ENCODE results near the gene DTNB.

Gene DTNB

DNA sequence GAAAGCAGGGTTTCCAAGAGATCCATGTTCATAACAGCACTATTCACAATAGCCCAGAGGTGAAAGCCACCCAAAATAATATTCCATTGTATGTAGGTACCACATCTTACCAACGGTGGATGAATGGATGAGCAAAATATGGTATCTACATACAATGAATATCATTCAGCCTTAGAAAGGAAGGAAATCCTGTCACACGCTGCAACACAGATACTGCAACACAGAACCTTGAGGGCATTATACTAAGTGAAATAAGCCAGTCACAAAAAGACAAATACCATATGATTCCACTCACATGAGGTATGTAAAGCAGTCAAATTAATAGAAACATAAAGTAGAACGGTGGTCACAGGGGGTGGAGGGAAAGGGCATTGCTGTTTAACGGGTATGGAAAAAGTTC, 155.7 kb downstream of the DTNB start:
- no peak for DNase-seq
- H3K9me3 Mint-ChIP-seq, result no peaks in the 10 kb centered on the region
- H3K4me3 Mint-ChIP-seq, result no peak overlapping the region
- no peaks in the 10 kb centered on the region for H3K27me3 Mint-ChIP-seq
- H3K27ac Mint-ChIP-seq, result no peak overlapping the region
- no peaks in the 10 kb centered on the region for H3K36me3 Mint-ChIP-seq (ENCODE audit: low read depth)
- peaks cover 24% of the 10 kb centered on the region for H3K4me1 Mint-ChIP-seq (ENCODE audit: low read depth)

DNA sequence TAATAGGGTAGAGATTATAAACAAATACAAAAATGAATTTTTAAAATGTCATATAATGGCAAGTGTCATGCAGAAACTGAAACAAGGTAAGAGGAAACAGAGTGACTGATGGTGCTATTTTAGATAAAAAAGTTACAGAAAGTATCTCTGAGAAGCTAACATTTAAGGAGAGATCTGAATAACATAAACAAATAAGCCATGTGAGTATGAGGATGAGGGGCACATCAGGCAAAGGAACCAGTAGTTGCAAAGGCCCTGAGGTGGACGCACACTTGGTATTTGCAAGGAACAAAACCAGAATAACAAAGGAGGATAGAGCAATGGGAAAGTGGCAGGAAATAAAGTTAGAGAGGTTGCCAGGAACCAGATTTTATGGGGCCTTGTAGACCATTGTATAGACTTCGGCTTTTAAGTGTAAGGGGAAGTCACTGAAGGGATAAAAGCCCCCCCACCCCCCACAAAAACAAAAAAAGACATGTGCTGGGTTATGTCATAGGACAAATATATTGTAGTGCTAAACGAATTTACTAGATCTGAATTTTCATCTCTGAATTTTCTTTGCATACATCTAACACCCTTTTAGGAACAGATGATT, 159.2 kb downstream of the DTNB start:
- H3K4me3 Mint-ChIP-seq, result no peak overlapping the region
- no peaks in the 10 kb centered on the region for H3K9me3 Mint-ChIP-seq
- no peak for DNase-seq
- no peaks in the 10 kb centered on the region for H3K36me3 Mint-ChIP-seq (ENCODE audit: low read depth)
- peak overlapping the region; percentile 67 for H3K27ac Mint-ChIP-seq
- H3K4me1 Mint-ChIP-seq (ENCODE audit: low read depth), result peaks cover 18% of the 10 kb centered on the region
- H3K27me3 Mint-ChIP-seq, result no peaks in the 10 kb centered on the region

DNA sequence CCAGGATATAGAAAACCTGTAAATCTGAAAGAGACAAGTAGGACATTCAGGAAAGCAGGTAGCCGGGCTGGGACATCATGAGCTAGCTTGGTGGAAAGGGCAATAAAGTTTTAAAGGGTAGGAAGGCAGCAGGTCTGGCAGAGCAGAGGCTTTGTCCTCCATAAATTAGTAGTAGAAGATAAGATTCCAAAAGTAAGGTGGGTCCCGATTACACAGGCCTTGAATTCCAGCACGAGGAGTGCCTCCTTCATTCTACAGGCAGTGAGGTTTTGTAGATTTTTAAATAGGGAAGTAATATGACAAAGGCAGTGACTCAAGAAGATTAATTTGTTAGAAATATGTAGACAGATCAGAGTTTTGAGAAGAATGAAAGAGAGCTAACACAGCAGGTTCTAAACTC, 160.7 kb downstream of the DTNB start:
- Mint-ChIP-seq H3K36me3 (ENCODE audit: low read depth) (no peaks in the 10 kb centered on the region), H3K27me3 (no peaks in the 10 kb centered on the region), H3K27ac (no peak overlapping the region), H3K4me1 (ENCODE audit: low read depth) (peaks cover 18% of the 10 kb centered on the region), H3K4me3 (no peak overlapping the region), H3K9me3 (no peaks in the 10 kb centered on the region)
- no peak for DNase-seq

DNA sequence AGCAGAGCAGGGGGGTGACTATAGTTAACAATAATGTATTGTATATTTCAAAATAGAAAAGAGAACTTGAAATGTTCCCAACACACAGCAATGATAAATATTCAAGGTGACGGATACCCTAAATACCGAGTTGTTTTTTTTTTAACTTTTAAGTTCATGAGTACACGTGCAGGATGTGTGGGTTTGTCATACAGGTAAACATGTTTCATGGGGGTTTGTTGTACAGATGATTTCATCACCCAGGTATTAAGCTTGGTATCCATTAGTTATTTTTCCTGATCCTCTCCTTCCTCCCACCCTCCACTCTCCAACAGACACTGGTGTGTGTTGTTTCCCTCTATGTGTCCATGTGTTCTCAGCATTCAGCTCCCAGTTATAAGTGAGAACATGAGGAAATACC, 167.2 kb downstream of the DTNB start:
- DNase-seq, result no peak
- Mint-ChIP-seq H3K27ac (no peak overlapping the region), H3K4me3 (no peak overlapping the region), H3K27me3 (no peaks in the 10 kb centered on the region), H3K36me3 (ENCODE audit: low read depth) (no peaks in the 10 kb centered on the region), H3K9me3 (no peaks in the 10 kb centered on the region), H3K4me1 (ENCODE audit: low read depth) (peaks cover 6% of the 10 kb centered on the region)

DNA sequence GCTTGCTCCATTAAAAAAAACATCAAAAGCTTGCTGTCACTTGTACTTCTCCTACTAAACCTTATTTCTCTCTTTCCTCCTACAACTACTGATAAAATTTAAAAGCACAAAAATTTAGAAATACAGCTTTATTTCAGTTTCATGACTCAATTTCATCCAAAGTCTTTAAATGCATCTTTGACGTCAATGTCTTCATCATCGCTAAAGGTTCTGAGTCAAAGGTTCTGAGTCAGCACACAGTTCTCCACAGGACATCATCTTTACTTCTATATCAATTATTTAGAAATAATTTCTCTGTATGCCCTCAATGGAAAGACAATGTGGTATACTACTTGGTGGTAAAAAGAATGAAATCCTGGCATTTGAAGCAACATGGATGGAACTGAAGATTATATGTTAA, 167.8 kb downstream of the DTNB start:
- Mint-ChIP-seq H3K36me3 (ENCODE audit: low read depth) (no peaks in the 10 kb centered on the region), H3K4me1 (ENCODE audit: low read depth) (peaks cover 6% of the 10 kb centered on the region), H3K4me3 (no peak overlapping the region), H3K27ac (no peak overlapping the region), H3K27me3 (no peaks in the 10 kb centered on the region), H3K9me3 (no peaks in the 10 kb centered on the region)
- DNase-seq, result no peak

DNA sequence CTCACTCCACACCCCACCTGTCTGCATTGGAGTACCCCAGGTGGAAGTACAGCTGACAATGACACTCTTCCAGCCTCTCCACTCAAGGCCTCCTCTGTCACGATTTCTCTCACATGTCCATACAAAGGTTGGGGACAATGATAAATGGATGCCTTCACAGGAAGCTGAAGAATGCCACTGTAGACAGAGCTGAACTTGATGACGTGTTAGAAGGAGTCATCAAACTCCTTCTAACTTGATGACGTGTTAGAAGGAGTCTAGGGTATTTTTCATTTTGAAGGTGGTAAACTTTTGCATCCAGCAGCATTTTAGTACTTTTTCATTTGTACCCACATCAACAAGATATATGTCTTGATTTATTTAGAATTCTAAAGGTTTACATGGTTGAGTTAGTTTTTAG, 168.2 kb downstream of the DTNB start:
- Mint-ChIP-seq H3K27me3 (no peaks in the 10 kb centered on the region), H3K27ac (no peak overlapping the region), H3K36me3 (ENCODE audit: low read depth) (no peaks in the 10 kb centered on the region), H3K4me1 (ENCODE audit: low read depth) (peaks cover 6% of the 10 kb centered on the region), H3K9me3 (no peaks in the 10 kb centered on the region), H3K4me3 (no peak overlapping the region)
- no peak for DNase-seq

DNA sequence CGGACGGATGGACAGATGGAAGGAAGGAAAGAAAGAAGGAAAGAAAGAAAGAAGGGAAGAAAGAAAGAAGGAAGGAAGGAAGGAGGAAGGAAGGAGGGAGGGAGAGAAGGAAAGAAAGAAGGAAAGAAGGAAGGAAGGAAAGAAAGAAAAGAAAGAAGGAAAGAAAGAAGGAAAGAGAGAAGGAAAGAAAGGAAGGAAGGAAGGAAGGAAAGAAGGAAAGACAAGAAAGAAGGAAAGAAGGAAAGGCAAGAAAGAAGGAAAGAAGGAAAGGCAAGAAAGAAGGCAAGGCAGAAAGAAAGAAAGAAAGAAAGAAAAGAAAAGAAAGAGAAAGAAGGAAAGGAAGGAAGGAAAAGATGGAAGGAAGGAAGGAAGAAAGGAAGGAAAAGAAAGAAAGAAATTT, 169.1 kb downstream of the DTNB start:
- H3K27me3 Mint-ChIP-seq, result no peaks in the 10 kb centered on the region
- no peaks in the 10 kb centered on the region for H3K36me3 Mint-ChIP-seq (ENCODE audit: low read depth)
- H3K27ac Mint-ChIP-seq, result no peak overlapping the region
- H3K4me3 Mint-ChIP-seq, result no peak overlapping the region
- H3K4me1 Mint-ChIP-seq (ENCODE audit: low read depth), result peaks cover 6% of the 10 kb centered on the region
- no peak for DNase-seq
- no peaks in the 10 kb centered on the region for H3K9me3 Mint-ChIP-seq

DNA sequence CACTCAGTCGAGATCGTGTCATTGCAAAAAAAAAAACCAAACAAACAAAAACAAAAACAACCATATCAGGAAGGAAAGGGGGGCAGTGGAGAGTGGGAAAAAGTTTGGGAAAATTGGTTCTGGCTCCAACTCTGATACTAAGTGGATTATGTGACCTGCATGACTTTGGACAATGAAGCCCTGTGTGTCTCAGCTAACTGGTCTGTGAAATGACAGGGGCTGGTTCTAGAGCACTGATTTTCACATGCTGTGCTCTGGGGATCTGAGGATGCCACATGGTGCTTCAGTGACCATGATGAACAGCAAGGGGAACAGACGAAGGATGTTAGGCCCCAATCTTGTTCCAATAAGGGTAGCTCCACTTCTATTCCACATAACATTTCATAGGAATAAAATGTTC, 174.2 kb downstream of the DTNB start:
- no peaks in the 10 kb centered on the region for H3K9me3 Mint-ChIP-seq
- no peak overlapping the region for H3K27ac Mint-ChIP-seq
- peaks cover 2% of the 10 kb centered on the region for H3K4me1 Mint-ChIP-seq (ENCODE audit: low read depth)
- H3K36me3 Mint-ChIP-seq (ENCODE audit: low read depth), result peaks cover 4% of the 10 kb centered on the region
- no peak overlapping the region for H3K4me3 Mint-ChIP-seq
- H3K27me3 Mint-ChIP-seq, result no peaks in the 10 kb centered on the region
- no peak for DNase-seq

DNA sequence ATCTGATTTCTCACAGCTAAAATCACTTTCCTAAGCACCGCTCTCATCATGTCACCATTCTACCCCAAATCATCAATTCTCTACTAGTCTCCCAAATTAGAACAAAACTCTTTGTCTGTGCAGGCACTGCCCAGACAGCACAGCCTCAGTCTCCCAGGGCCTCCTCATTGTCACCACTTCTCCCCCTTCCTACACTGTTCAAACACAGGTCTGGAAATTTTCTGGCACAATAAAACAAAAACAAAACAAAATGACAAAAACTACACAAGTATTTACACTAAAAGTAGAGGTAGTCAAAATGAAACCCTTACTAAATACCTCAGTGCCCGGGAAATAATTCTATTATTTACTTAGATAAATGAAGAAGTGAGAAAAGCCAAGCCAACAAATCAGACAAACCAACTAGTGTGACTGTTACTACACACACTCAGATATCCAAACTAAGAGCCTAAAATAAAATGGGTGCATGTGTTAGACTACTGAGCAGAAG, 175.4 kb downstream of the DTNB start:
- peaks cover 2% of the 10 kb centered on the region for H3K4me1 Mint-ChIP-seq (ENCODE audit: low read depth)
- H3K36me3 Mint-ChIP-seq (ENCODE audit: low read depth), result peaks cover 4% of the 10 kb centered on the region
- no peak overlapping the region for H3K4me3 Mint-ChIP-seq
- no peaks in the 10 kb centered on the region for H3K27me3 Mint-ChIP-seq
- no peak overlapping the region for H3K27ac Mint-ChIP-seq
- no peak for DNase-seq
- H3K9me3 Mint-ChIP-seq, result no peaks in the 10 kb centered on the region

DNA sequence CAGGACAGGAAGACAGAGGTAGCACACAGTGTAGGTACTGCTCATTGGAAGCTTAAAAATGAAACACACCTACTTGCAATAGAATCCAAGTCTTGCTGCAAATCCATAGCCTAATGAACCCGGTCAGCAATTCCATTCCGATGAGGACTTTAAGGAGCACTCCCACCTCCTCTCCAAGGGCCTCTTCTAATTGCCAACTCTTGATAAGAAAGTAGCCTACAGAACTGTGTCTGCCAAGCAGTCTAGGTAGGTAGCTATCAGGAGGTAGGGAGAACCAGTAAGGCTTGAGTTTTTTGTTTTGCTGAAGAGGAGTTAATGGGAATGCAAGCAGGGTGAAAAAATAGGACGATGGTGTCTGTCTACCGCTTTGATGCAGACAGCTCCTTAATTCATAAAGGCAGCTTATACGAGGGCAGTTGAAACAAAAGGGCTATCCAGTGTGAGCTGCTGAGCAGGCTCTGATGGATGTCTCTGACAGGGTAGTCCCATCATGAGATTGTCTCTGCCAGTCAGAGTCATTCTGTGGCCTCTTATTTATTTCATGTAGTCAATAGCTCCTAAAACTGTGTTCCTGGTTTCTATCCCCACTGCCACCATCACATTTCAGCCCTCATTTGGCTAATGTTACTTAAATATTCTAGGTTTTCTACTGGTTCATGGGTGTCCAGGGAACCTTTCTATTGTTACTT, 176.0 kb downstream of the DTNB start:
- H3K36me3 Mint-ChIP-seq (ENCODE audit: low read depth), result peaks cover 4% of the 10 kb centered on the region
- no peaks in the 10 kb centered on the region for H3K27me3 Mint-ChIP-seq
- no peak overlapping the region for H3K4me3 Mint-ChIP-seq
- no peak for DNase-seq
- H3K27ac Mint-ChIP-seq, result no peak overlapping the region
- H3K4me1 Mint-ChIP-seq (ENCODE audit: low read depth), result peaks cover 2% of the 10 kb centered on the region
- no peaks in the 10 kb centered on the region for H3K9me3 Mint-ChIP-seq

DNA sequence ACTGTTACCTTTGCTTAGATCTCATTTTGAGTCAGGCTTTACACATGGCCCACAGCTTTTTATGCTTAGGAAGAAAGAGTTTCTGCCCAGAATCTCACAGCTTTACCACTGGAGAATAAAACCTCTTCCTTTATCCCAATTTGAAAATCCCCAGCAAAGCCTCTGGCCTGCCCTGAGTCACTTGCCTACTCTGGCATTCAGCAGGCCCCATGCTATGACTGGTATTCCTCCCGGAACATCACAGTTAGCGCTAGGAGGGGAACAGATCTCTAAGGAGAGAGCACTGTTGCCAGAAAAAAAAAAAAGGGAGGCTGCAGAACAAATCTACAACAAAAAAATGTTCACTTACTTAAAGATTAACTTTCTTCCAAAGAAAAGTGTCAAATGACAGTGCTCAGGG, 178.8 kb downstream of the DTNB start:
- H3K9me3 Mint-ChIP-seq, result no peaks in the 10 kb centered on the region
- no peak overlapping the region for H3K4me3 Mint-ChIP-seq
- no peak for DNase-seq
- H3K27ac Mint-ChIP-seq, result no peak overlapping the region
- peaks cover 4% of the 10 kb centered on the region for H3K36me3 Mint-ChIP-seq (ENCODE audit: low read depth)
- H3K4me1 Mint-ChIP-seq (ENCODE audit: low read depth), result peaks cover 5% of the 10 kb centered on the region
- no peaks in the 10 kb centered on the region for H3K27me3 Mint-ChIP-seq

DNA sequence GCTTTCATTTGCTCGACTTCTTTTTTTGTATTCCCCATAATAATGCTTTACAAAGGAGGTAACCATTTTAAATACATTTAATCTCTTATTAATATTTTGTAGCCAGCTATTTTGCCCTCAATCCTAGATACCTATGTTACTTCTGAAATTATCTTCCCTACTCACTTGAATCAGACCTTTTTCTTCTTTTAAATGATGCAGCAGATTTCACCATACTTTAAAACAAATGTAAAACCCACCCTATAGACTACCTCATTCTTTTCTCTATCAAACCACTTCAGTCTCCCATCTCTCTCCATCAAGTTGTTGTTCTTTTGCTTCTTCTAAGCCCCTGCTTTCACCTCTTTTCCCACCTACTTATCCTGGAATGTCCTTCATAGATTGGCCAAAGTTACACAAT, 180.2 kb downstream of the DTNB start:
- peaks cover 5% of the 10 kb centered on the region for H3K4me1 Mint-ChIP-seq (ENCODE audit: low read depth)
- H3K36me3 Mint-ChIP-seq (ENCODE audit: low read depth), result peaks cover 6% of the 10 kb centered on the region
- no peaks in the 10 kb centered on the region for H3K27me3 Mint-ChIP-seq
- H3K9me3 Mint-ChIP-seq, result no peaks in the 10 kb centered on the region
- H3K27ac Mint-ChIP-seq, result no peak overlapping the region
- no peak for DNase-seq
- H3K4me3 Mint-ChIP-seq, result no peak overlapping the region

DNA sequence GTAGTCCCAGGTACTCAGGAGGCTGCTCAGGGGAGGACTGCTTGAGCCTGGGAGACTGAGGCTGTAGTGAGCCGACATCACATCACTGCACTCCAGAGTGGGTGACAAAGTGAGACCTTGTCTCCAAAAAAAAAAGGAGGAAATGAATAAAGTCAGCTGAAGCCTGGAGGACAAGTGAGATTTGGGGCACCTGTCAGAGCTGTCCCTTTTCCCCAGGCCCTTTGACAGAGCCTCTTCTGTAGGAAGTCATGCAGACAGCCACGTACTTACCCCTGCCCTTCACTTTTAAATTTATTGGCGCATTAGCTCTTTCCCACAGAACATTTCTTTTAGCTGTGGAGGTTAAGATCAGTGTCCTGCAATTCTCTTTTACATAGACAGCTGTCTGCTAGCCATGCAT, 180.7 kb downstream of the DTNB start:
- Mint-ChIP-seq H3K27me3 (no peaks in the 10 kb centered on the region), H3K4me1 (ENCODE audit: low read depth) (peaks cover 3% of the 10 kb centered on the region), H3K9me3 (no peaks in the 10 kb centered on the region), H3K27ac (no peak overlapping the region), H3K4me3 (no peak overlapping the region), H3K36me3 (ENCODE audit: low read depth) (peaks cover 3% of the 10 kb centered on the region)
- DNase-seq, result no peak

DNA sequence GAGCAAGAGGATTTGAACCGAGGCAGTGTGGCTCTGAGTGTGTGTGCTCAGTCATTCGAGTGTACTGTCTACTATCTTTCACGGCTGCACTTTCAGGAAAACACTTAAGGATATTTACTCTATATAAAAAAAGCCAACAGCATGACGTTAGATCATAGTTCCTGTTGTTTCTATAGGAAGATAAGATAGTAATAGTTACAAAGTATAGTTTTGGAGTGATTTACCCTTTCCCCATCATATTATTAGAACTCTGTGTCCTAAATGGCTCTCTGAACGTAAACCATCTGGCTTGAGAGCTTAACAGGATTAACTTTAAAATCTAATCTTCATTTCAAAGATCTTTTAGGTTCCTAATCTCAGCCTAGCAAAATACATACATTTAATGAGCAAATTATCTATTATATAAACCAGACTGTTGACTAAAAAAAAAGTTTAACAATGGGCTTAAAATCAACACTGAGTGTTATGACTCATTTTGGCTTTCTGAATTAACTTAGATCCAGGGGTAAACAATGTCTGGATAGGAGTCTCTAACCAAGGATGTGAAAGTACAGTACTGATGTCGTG, 181.3 kb downstream of the DTNB start:
- DNase-seq, result no peak
- Mint-ChIP-seq H3K4me3 (no peak overlapping the region), H3K9me3 (no peaks in the 10 kb centered on the region), H3K36me3 (ENCODE audit: low read depth) (peaks cover 5% of the 10 kb centered on the region), H3K4me1 (ENCODE audit: low read depth) (peaks cover 3% of the 10 kb centered on the region), H3K27me3 (no peaks in the 10 kb centered on the region), H3K27ac (no peak overlapping the region)

DNA sequence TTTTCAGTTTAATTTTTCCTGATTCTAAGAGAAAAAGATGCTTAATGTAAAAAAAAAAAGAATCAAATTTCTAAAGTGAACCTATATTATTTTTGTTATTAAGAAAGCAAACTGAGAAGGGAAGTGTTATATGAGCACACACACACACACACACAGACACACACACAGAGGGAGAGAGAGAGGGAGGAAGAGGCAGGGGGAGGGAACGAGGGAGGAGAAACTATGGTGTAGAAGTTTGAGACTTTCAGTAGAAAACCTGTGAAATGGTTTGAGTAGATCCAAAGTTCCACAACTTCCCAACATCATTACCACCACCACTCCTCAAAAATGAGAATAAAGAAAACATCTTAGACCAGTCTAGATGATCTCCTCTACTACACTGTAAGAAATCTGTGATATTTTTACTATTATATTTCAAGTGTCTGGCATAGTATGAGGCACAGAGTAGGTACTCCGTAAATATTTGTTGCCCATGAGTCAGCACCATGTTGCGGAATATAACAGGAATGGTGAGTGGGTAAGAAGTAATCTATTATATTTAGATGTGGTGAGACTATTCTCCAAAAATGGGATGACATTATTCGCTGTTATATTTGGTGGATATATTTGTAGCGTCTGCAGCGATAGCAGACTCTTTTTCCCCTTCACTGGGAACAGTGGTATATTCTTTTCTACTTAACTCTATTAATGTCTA, 182.2 kb downstream of the DTNB start:
- Mint-ChIP-seq H3K4me3 (no peak overlapping the region), H3K36me3 (ENCODE audit: low read depth) (peaks cover 7% of the 10 kb centered on the region), H3K27me3 (no peaks in the 10 kb centered on the region), H3K27ac (no peak overlapping the region), H3K9me3 (no peaks in the 10 kb centered on the region), H3K4me1 (ENCODE audit: low read depth) (peaks cover 3% of the 10 kb centered on the region)
- no peak for DNase-seq
